CD4-positive, alpha-beta memory T cell (primary cell): ENCODE measurements around the gene TSPAN11. TPM values are rescaled to one million over a fixed set of nuclear protein-coding genes. Genes with fewer than 3 reads are reported as not detected.

ENCODE experiments used
- CTCF ChIA-PET: fragments of 350-600 bp; sonication (Branson Sonifier 250); formaldehyde crosslinking; loops from one replicate; lab custom pipeline; 2021; ENCODE audit warnings: inconsistent platforms; ENCODE audit not compliant: partially characterized antibody; lab: Charles Lee
- POLR2A ChIA-PET: fragments of 350-600 bp; sonication (Branson Sonifier 250); formaldehyde crosslinking; loops from one replicate; lab custom pipeline; 2021; ENCODE audit not compliant: partially characterized antibody; lab: Charles Lee
- DNase-seq, 5 donors: peaks; one replicate each; pipeline versions ENCODE4 v3.0.0 to v3.0.0-alpha.2; 2020 to 2022; ENCODE audit warnings: mixed read lengths in 1 of 5
- H3K27ac ChIP-seq: one replicate; pipeline ENCODE4 v1.7.0; 2013; ENCODE audit warnings: low read depth, low read length
- H3K27me3 ChIP-seq: 2 replicates; pipeline ENCODE4 v1.7.0; 2013; ENCODE audit warnings: mild to moderate bottlenecking, low read length, moderate library complexity; ENCODE audit not compliant: insufficient read depth
- H3K36me3 ChIP-seq: 2 replicates; pipeline ENCODE4 v1.7.0; 2013; ENCODE audit warnings: mild to moderate bottlenecking, low read length, moderate library complexity; ENCODE audit not compliant: insufficient read depth
- H3K4me1 ChIP-seq: 2 replicates; pipeline ENCODE4 v1.7.0; 2013; ENCODE audit warnings: mild to moderate bottlenecking, low read length, moderate library complexity; ENCODE audit not compliant: insufficient read depth
- H3K4me3 ChIP-seq, 2 donors: one replicate each; pipeline ENCODE4 v1.7.0; 2013; ENCODE audit warnings: low read length in 2 of 2, mild to moderate bottlenecking in 1 of 2
- H3K9me3 ChIP-seq, 2 donors: one replicate each; pipeline ENCODE4 v1.7.0; 2013; ENCODE audit warnings: low read length in 2 of 2, control low read depth in 1 of 2; ENCODE audit not compliant: control insufficient read depth in 1 of 2
- H3K27ac Mint-ChIP-seq, 7 donors: one replicate each; pipeline ENCODE4 v1.8.0; 2020 to 2021; ENCODE audit warnings: mixed read lengths in 7 of 7, mild to moderate bottlenecking in 6 of 7, inconsistent platforms in 3 of 7, moderate library complexity in 3 of 7
- H3K27me3 Mint-ChIP-seq, 2 donors: one replicate each; pipeline ENCODE4 v1.8.0; 2020 to 2021; ENCODE audit warnings: mixed read lengths in 2 of 2
- H3K36me3 Mint-ChIP-seq, 2 donors: one replicate each; pipeline ENCODE4 v1.8.0; 2020 to 2021; ENCODE audit warnings: mixed read lengths in 2 of 2, inconsistent platforms in 1 of 2, mild to moderate bottlenecking in 1 of 2
- H3K4me1 Mint-ChIP-seq, 4 donors: one replicate each; pipeline ENCODE4 v1.8.0; 2020 to 2021; ENCODE audit warnings: mixed read lengths in 4 of 4, mild to moderate bottlenecking in 1 of 4
- H3K4me3 Mint-ChIP-seq, 8 donors: one replicate each; pipeline ENCODE4 v1.8.0; 2020 to 2021; ENCODE audit warnings: mixed read lengths in 8 of 8, mild to moderate bottlenecking in 7 of 8, moderate library complexity in 6 of 8, inconsistent platforms in 3 of 8
- H3K9me3 Mint-ChIP-seq, 8 donors: one replicate each; pipeline ENCODE4 v1.8.0; 2020 to 2021; ENCODE audit warnings: mixed read lengths in 8 of 8, mild to moderate bottlenecking in 5 of 8, inconsistent platforms in 3 of 8, moderate library complexity in 1 of 8
- intact Hi-C: fragments of 100-400 bp; cut with micrococcal nuclease; formaldehyde crosslinking; loops from one replicate; pipeline ENCODE4 v1.15.1; 2023
- polyA plus RNA-seq, 2 donors: library from polyadenylated mRNA; unstranded; fragments of 300-500 nt; fragmentation: Illumina TruSeq; gene quantifications; one replicate each; pipeline ENCODE4 v1.2.3, GENCODE V29; 2021
- total RNA-seq, 2 experiments: library from RNA; stranded (reverse); gene quantifications; one replicate each; pipeline ENCODE4 v1.2.3, GENCODE V29; 2021

Gene TSPAN11
- total and polyA plus RNA-seq, 4 experiments from 2014 or later = not detected

GRCh38 chr12:30982413-30982812, 55.9 kb downstream of the TSPAN11 start:
- Mint-ChIP-seq H3K27ac (no peak overlapping the region), H3K9me3 (no peaks in the 10 kb centered on the region), H3K27me3 (no peaks in the 10 kb centered on the region), H3K36me3 (no peaks in the 10 kb centered on the region), H3K4me1 (no peaks in the 10 kb centered on the region), H3K4me3 (no peak overlapping the region)
- Histone ChIP-seq H3K36me3 (no peaks in the 10 kb centered on the region), H3K27me3 (no peaks in the 10 kb centered on the region), H3K9me3 (no peaks in the 10 kb centered on the region), H3K4me1 (no peaks in the 10 kb centered on the region), H3K4me3 (no peak overlapping the region), H3K27ac (no peak overlapping the region)
- DNase-seq = no peak
- ChIA-PET CTCF (no interaction called here), POLR2A (no interaction called here)
- intact Hi-C loops = no loop called here

GRCh38 chr12:30985814-30986452, 59.4 kb downstream of the TSPAN11 start:
- DNase-seq = no peak
- Histone ChIP-seq H3K36me3 (no peaks in the 10 kb centered on the region), H3K4me3 (no peak overlapping the region), H3K27me3 (no peaks in the 10 kb centered on the region), H3K27ac (no peak overlapping the region), H3K4me1 (no peaks in the 10 kb centered on the region), H3K9me3 (no peaks in the 10 kb centered on the region)
- intact Hi-C loops = loop anchor here (5.0 kb wide), 1 partner anchor 139 kb away; no protein-coding TSS in a partner anchor
- Mint-ChIP-seq H3K9me3 (no peaks in the 10 kb centered on the region), H3K4me1 (no peaks in the 10 kb centered on the region), H3K27me3 (no peaks in the 10 kb centered on the region), H3K4me3 (no peak overlapping the region), H3K36me3 (no peaks in the 10 kb centered on the region), H3K27ac (no peak overlapping the region)
- ChIA-PET POLR2A (no interaction called here), CTCF (interaction anchor here (1.5 kb wide), 1 partner anchor 25 kb away, joined by 4 read pairs; no protein-coding TSS in a partner anchor)

GRCh38 chr12:30988086-30988485, 61.5 kb downstream of the TSPAN11 start:
- Histone ChIP-seq H3K27me3 (no peaks in the 10 kb centered on the region), H3K4me3 (no peak overlapping the region), H3K4me1 (no peaks in the 10 kb centered on the region), H3K36me3 (no peaks in the 10 kb centered on the region), H3K27ac (no peak overlapping the region), H3K9me3 (no peaks in the 10 kb centered on the region)
- Mint-ChIP-seq H3K27me3 (peaks cover 0 to 1% of the 10 kb centered on the region in 2 donors), H3K27ac (no peak overlapping the region), H3K4me3 (no peak overlapping the region), H3K4me1 (no peaks in the 10 kb centered on the region), H3K9me3 (no peaks in the 10 kb centered on the region), H3K36me3 (no peaks in the 10 kb centered on the region)
- ChIA-PET CTCF (no interaction called here), POLR2A (no interaction called here)
- intact Hi-C loops = loop anchor here (5.0 kb wide), 1 partner anchor 141 kb away; no protein-coding TSS in a partner anchor
- DNase-seq = no peak

- H3K27me3 Mint-ChIP-seq = peaks cover 0 to 2% of the 10 kb centered on the region in 2 donors
- no peaks in the 10 kb centered on the region for H3K4me1 Mint-ChIP-seq
- no peak for DNase-seq
- H3K27ac Mint-ChIP-seq = no peak overlapping the region
- POLR2A ChIA-PET = no interaction called here
- no peaks in the 10 kb centered on the region for H3K9me3 Mint-ChIP-seq
- H3K27me3 ChIP-seq = no peaks in the 10 kb centered on the region
- H3K4me1 ChIP-seq = no peaks in the 10 kb centered on the region
- H3K9me3 ChIP-seq = no peaks in the 10 kb centered on the region
- intact Hi-C loops = loop anchor here (5.0 kb wide), 1 partner anchor 141 kb away; no protein-coding TSS in a partner anchor
- H3K4me3 ChIP-seq = no peak overlapping the region
- no peaks in the 10 kb centered on the region for H3K36me3 ChIP-seq
- CTCF ChIA-PET = no interaction called here
- H3K27ac ChIP-seq = no peak overlapping the region
- no peaks in the 10 kb centered on the region for H3K36me3 Mint-ChIP-seq
- no peak overlapping the region for H3K4me3 Mint-ChIP-seq
These were observed 62.2 kb downstream of the TSPAN11 start for GRCh38 chr12:30988646-30989286.

- Mint-ChIP-seq H3K27ac (no peak overlapping the region), H3K9me3 (no peaks in the 10 kb centered on the region), H3K4me3 (no peak overlapping the region), H3K36me3 (no peaks in the 10 kb centered on the region), H3K4me1 (no peaks in the 10 kb centered on the region), H3K27me3 (peaks cover 0 to 2% of the 10 kb centered on the region in 2 donors)
- no peaks in the 10 kb centered on the region for H3K9me3 ChIP-seq
- no peaks in the 10 kb centered on the region for H3K4me1 ChIP-seq
- H3K4me3 ChIP-seq = no peak overlapping the region
- intact Hi-C loops = loop anchor here (5.0 kb wide), 1 partner anchor 142 kb away; no protein-coding TSS in a partner anchor
- DNase-seq = no peak
- H3K27me3 ChIP-seq = no peaks in the 10 kb centered on the region
- CTCF ChIA-PET = no interaction called here
- POLR2A ChIA-PET = no interaction called here
- no peak overlapping the region for H3K27ac ChIP-seq
- H3K36me3 ChIP-seq = no peaks in the 10 kb centered on the region
These were observed 63.2 kb downstream of the TSPAN11 start for GRCh38 chr12:30989754-30990153.

GRCh38 chr12:30990316-30990715, 63.8 kb downstream of the TSPAN11 start:
- no peaks in the 10 kb centered on the region for H3K36me3 ChIP-seq
- ChIA-PET POLR2A (no interaction called here), CTCF (no interaction called here)
- DNase-seq = no peak
- no peaks in the 10 kb centered on the region for H3K27me3 ChIP-seq
- no peaks in the 10 kb centered on the region for H3K9me3 ChIP-seq
- Mint-ChIP-seq H3K4me1 (no peaks in the 10 kb centered on the region), H3K9me3 (no peaks in the 10 kb centered on the region), H3K36me3 (no peaks in the 10 kb centered on the region), H3K4me3 (no peak overlapping the region), H3K27me3 (peaks cover 0 to 2% of the 10 kb centered on the region in 2 donors), H3K27ac (no peak overlapping the region)
- intact Hi-C loops = no loop called here
- no peak overlapping the region for H3K4me3 ChIP-seq
- no peak overlapping the region for H3K27ac ChIP-seq
- H3K4me1 ChIP-seq = no peaks in the 10 kb centered on the region

- ChIA-PET POLR2A (no interaction called here), CTCF (interaction anchor here (1.3 kb wide), 1 partner anchor 281 kb away, joined by 3 read pairs; no protein-coding TSS in a partner anchor)
- no peaks in the 10 kb centered on the region for H3K36me3 Mint-ChIP-seq
These were observed 64.2 kb downstream of the TSPAN11 start for GRCh38 chr12:30990776-30991175.

More at GRCh38 chr12:30990776-30991175, 64.2 kb downstream of the TSPAN11 start:
- no peaks in the 10 kb centered on the region for H3K36me3 ChIP-seq
- no peak overlapping the region for H3K27ac Mint-ChIP-seq
- H3K27me3 Mint-ChIP-seq = peaks cover 0 to 2% of the 10 kb centered on the region in 2 donors
- no peaks in the 10 kb centered on the region for H3K4me1 Mint-ChIP-seq
- no peaks in the 10 kb centered on the region for H3K27me3 ChIP-seq
- no peaks in the 10 kb centered on the region for H3K9me3 ChIP-seq
- H3K4me3 ChIP-seq = no peak overlapping the region
- intact Hi-C loops = no loop called here
- H3K9me3 Mint-ChIP-seq = no peaks in the 10 kb centered on the region
- H3K27ac ChIP-seq = no peak overlapping the region
- H3K4me3 Mint-ChIP-seq = no peak overlapping the region
- DNase-seq = no peak
- no peaks in the 10 kb centered on the region for H3K4me1 ChIP-seq
